Measurements from ENCODE around the gene CSDE1. TPM values are rescaled to one million over a fixed set of nuclear protein-coding genes. Genes with fewer than 3 reads are reported as not detected.

CSDE1 gene
- total RNA-seq, 1 experiment from 2014 or later: 536 TPM

DNA sequence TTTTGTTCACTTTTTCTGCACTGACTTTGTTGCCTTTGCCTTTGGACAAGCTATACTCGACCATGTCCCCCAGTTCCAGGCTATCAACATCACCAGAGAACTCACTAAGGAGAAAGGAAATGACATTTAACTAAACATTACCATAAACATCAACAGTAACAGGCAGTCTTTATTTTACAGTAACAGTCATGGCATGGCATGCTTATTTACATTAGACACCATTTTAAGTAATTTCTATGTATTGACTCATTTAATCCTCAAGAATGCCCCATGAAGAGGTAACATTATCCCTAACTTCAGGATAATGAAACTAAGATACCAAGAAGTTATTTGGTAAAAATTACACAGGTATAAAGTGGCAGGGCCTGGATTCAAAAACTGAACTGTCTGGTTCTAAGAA is 32.6 kb downstream of the CSDE1 start:
- no peak overlapping the region for H3K4me3 ChIP-seq
- no peak overlapping the region for H3K27ac ChIP-seq
- H3K9me2 ChIP-seq (ENCODE audit: insufficient read depth): no peaks in the 10 kb centered on the region
- H3K79me2 ChIP-seq (ENCODE audit: low read depth): peaks cover 17% of the 10 kb centered on the region; the same call in 1 of the 2 replicates
- H3K36me3 ChIP-seq (ENCODE audit: low read depth): peaks cover 86% of the 10 kb centered on the region
- peaks cover 38% of the 10 kb centered on the region for H4K20me1 ChIP-seq (ENCODE audit: insufficient read depth)
- BruUV-seq (replicated peaks): no TSS peak
- H3K9me3 ChIP-seq (ENCODE audit: insufficient read depth, low read depth): no peaks in the 10 kb centered on the region
- peaks cover 5% of the 10 kb centered on the region for H3K4me1 ChIP-seq (replicated peaks; ENCODE audit: insufficient read depth)
- intact Hi-C loops (cut with micrococcal nuclease; ENCODE audit: unreplicated experiment): no loop called here
- DNase-seq: no peak
- no peak overlapping the region for H2AFZ ChIP-seq
- H3F3A ChIP-seq (ENCODE audit: insufficient read depth, low read depth): peaks cover 43% of the 10 kb centered on the region; the same call in 1 of the 2 replicates
- ChIA-PET CTCF (interaction anchor here (0.6 kb wide), 1 partner anchor 14 kb away, joined by 5 read pairs; no protein-coding TSS in a partner anchor), POLR2A (ENCODE audit: unreplicated experiment) (no interaction called here)
- H3K27me3 ChIP-seq (ENCODE audit: insufficient read depth, low read depth): no peaks in the 10 kb centered on the region
- no peak overlapping the region for H3K4me2 ChIP-seq
- TF ChIP-seq EZH2 (IDR thresholded peaks at IDR 0.05; ENCODE audit: low read depth): no peak
- TF ChIP-seq, protein P1, sequence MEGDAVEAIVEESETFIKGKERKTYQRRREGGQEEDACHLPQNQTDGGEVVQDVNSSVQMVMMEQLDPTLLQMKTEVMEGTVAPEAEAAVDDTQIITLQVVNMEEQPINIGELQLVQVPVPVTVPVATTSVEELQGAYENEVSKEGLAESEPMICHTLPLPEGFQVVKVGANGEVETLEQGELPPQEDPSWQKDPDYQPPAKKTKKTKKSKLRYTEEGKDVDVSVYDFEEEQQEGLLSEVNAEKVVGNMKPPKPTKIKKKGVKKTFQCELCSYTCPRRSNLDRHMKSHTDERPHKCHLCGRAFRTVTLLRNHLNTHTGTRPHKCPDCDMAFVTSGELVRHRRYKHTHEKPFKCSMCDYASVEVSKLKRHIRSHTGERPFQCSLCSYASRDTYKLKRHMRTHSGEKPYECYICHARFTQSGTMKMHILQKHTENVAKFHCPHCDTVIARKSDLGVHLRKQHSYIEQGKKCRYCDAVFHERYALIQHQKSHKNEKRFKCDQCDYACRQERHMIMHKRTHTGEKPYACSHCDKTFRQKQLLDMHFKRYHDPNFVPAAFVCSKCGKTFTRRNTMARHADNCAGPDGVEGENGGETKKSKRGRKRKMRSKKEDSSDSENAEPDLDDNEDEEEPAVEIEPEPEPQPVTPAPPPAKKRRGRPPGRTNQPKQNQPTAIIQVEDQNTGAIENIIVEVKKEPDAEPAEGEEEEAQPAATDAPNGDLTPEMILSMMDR (conservative IDR thresholded peaks at IDR 0.05): no peak

DNA sequence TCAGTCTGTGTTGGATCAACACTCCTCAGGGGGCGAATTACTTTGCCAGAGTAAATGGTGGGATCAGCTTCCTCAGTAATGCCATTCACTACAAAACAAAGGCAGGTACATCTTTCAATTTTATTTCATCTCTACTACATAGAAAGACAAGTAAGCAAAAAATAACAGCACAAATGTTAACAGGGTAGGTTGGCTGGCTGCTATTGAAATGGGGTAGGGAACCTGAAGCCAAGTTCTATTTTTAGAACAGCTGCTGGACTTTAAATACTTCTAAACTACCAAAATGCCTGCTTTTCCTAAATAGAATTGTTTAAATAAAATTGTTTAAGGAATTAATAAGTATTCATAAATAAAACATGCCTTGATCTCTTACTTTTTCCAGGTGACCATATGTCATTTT is 33.9 kb downstream of the CSDE1 start:
- no peak for DNase-seq

DNA sequence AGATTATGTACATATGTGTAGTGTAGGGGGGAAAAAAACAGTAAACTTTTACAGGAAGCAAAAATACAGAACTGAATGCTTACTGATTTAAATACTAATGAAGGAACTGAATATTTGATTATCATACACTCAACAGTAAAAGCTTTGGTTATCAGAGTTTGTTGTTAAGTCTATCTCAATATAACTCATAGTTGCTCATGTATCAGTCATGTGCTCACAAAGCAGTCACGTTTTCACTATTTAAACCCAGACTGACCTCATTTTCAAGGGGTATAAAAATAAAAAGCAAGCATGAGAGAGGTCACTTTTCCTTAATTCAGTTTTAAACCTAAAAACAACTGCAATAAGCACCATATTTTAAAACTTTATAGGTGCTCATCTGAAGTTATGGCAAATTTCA is 34.3 kb downstream of the CSDE1 start:
- H3K4me3 ChIP-seq: no peak overlapping the region
- H2AFZ ChIP-seq: no peak overlapping the region
- H3K4me2 ChIP-seq: no peak overlapping the region
- H3K79me2 ChIP-seq (ENCODE audit: low read depth): 0 out of 2 replicates have a peak, but pooled peaks cover 12% of the 10 kb centered on the region
- intact Hi-C loops (cut with micrococcal nuclease; ENCODE audit: unreplicated experiment): no loop called here
- peaks cover 33% of the 10 kb centered on the region for H4K20me1 ChIP-seq (ENCODE audit: insufficient read depth)
- H3F3A ChIP-seq (ENCODE audit: insufficient read depth, low read depth): peaks cover 53% of the 10 kb centered on the region
- no peak overlapping the region for H3K27ac ChIP-seq
- H3K9me3 ChIP-seq (ENCODE audit: insufficient read depth, low read depth): no peaks in the 10 kb centered on the region
- H3K36me3 ChIP-seq (ENCODE audit: low read depth): peaks cover 93% of the 10 kb centered on the region
- ChIA-PET CTCF (no interaction called here), POLR2A (ENCODE audit: unreplicated experiment) (no interaction called here)
- TF ChIP-seq EZH2 (IDR thresholded peaks at IDR 0.05; ENCODE audit: low read depth): no peak
- TF ChIP-seq, protein P1 (conservative IDR thresholded peaks at IDR 0.05): no peak
- peaks cover 23% of the 10 kb centered on the region for H3K4me1 ChIP-seq (replicated peaks; ENCODE audit: insufficient read depth)
- DNase-seq: no peak
- no peaks in the 10 kb centered on the region for H3K27me3 ChIP-seq (ENCODE audit: insufficient read depth, low read depth)
- H3K9me2 ChIP-seq (ENCODE audit: insufficient read depth): no peaks in the 10 kb centered on the region
- no TSS peak for BruUV-seq (replicated peaks)

More for the DNA sequence above, 33.9 kb downstream of the CSDE1 start:
- H3K27ac ChIP-seq: no peak overlapping the region
- H2AFZ ChIP-seq: no peak overlapping the region
- H3K4me2 ChIP-seq: no peak overlapping the region
- no peak for TF ChIP-seq EZH2 (IDR thresholded peaks at IDR 0.05; ENCODE audit: low read depth)
- TF ChIP-seq, protein P1 (conservative IDR thresholded peaks at IDR 0.05): no peak
- BruUV-seq (replicated peaks): no TSS peak
- no peaks in the 10 kb centered on the region for H3K9me2 ChIP-seq (ENCODE audit: insufficient read depth)
- H3K79me2 ChIP-seq (ENCODE audit: low read depth): 0 out of 2 replicates have a peak, but pooled peaks cover 12% of the 10 kb centered on the region
- ChIA-PET POLR2A (ENCODE audit: unreplicated experiment) (no interaction called here), CTCF (no interaction called here)
- H3F3A ChIP-seq (ENCODE audit: insufficient read depth, low read depth): peaks cover 48% of the 10 kb centered on the region
- peaks cover 33% of the 10 kb centered on the region for H4K20me1 ChIP-seq (ENCODE audit: insufficient read depth)
- peaks cover 18% of the 10 kb centered on the region for H3K4me1 ChIP-seq (replicated peaks; ENCODE audit: insufficient read depth)
- no peak overlapping the region for H3K4me3 ChIP-seq
- intact Hi-C loops (cut with micrococcal nuclease; ENCODE audit: unreplicated experiment): no loop called here
- no peaks in the 10 kb centered on the region for H3K27me3 ChIP-seq (ENCODE audit: insufficient read depth, low read depth)
- no peaks in the 10 kb centered on the region for H3K9me3 ChIP-seq (ENCODE audit: insufficient read depth, low read depth)
- H3K36me3 ChIP-seq (ENCODE audit: low read depth): peaks cover 90% of the 10 kb centered on the region

Data from PC-9 (cell line).